DOHH2 (cell line): ENCODE measurements around the gene TARP.
"Not testable (repeated sequence)": the region's sequence is repeated elsewhere in the genome, so short reads cannot be mapped to it uniquely, and the experiment has no call there.

Experiments used
- CTCF ChIP-seq: fragments of 200-600 bp; sonication (generic); IDR thresholded peaks from one replicate; pipeline ENCODE4 v1.5.1; 2014; ENCODE audit warnings: antibody characterized with exemption, mild to moderate bottlenecking, low read depth, low read length; ENCODE audit not compliant: poor library complexity, severe bottlenecking
- EZH2phosphoT487 ChIP-seq: fragments of 200-600 bp; sonication (generic); IDR thresholded peaks from 2 replicates; pipeline ENCODE4 v1.6.1; 2017; ENCODE audit warnings: borderline replicate concordance, mild to moderate bottlenecking, antibody characterized with exemption, low read length, moderate library complexity, mixed read lengths

DNA sequence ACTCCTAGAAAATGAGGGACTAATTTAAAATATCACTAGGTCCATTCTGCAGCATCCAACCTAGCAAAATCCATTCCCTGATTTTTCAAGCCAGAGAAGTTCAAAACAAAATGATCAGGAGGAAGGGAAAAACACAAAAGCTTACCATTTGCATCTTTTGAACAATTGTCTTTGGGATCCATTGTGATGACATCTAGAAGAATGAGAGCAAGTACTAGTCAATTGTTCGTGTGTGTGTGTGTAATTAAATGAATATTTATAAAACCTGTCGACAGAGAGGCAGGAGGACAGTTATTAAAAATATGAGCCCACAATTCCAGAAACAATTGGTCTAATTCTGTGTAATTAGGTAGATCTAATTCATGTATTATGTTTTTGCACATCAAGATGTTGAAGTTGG, 11.4 kb downstream of the TARP start:
- not testable (repeated sequence) for TF ChIP-seq CTCF, EZH2phosphoT487
